Activated naive CD8-positive, alpha-beta T cell treated with anti-CD3 and anti-CD28 coated beads, Interleukin-2, amount 10 ng/mL, durations not matched to agents 7 days and 5 days (primary cell): ENCODE results near the gene ENTPD2. TPM values are rescaled to one million over a fixed set of nuclear protein-coding genes. Genes with fewer than 3 reads are reported as not detected.
"Not testable (repeated sequence)": the region's sequence is repeated elsewhere in the genome, so short reads cannot be mapped to it uniquely, and the experiment has no call there.

Experiments
- ATAC-seq: fragments of 150-1000 bp; cut with Tn5 transposase; one replicate; pipeline ENCODE4 v1.10.0; 2021; ENCODE audit warnings: low read depth, moderate library complexity
- POLR2A ChIA-PET: fragments of 350-600 bp; sonication (Branson Sonifier 250); formaldehyde crosslinking; loops from one replicate; lab custom pipeline; 2021; ENCODE audit warnings: antibody characterized with exemption; lab: Charles Lee
- DNase-seq: peaks from one replicate; pipeline ENCODE4 v3.0.0; 2021
- H3K27ac Mint-ChIP-seq: one replicate; pipeline ENCODE4 v1.8.0; 2022; ENCODE audit warnings: mild to moderate bottlenecking, mixed read lengths
- H3K27me3 Mint-ChIP-seq: one replicate; pipeline ENCODE4 v1.8.0; 2022; ENCODE audit warnings: mild to moderate bottlenecking, moderate library complexity, mixed read lengths
- H3K36me3 Mint-ChIP-seq: one replicate; pipeline ENCODE4 v1.8.0; 2021; ENCODE audit warnings: mild to moderate bottlenecking, mixed read lengths
- H3K4me1 Mint-ChIP-seq: one replicate; pipeline ENCODE4 v1.8.0; 2021; ENCODE audit warnings: mixed read lengths
- H3K4me3 Mint-ChIP-seq: one replicate; pipeline ENCODE4 v1.8.0; 2022; ENCODE audit warnings: mild to moderate bottlenecking, moderate library complexity, mixed read lengths
- H3K9me3 Mint-ChIP-seq: one replicate; pipeline ENCODE4 v1.8.0; 2021; ENCODE audit warnings: mixed read lengths
- total RNA-seq, 2 experiments: library from RNA; stranded (reverse); gene quantifications; one replicate each; pipeline ENCODE4 v1.2.3, GENCODE V29; 2021

Gene ENTPD2
- total RNA-seq, 2 experiments from 2014 or later, result not detected

- Mint-ChIP-seq H3K27ac (no peak overlapping the region), H3K27me3 (no peaks in the 10 kb centered on the region), H3K4me3 (no peak overlapping the region), H3K36me3 (peaks cover 3% of the 10 kb centered on the region), H3K4me1 (peaks cover 8% of the 10 kb centered on the region), H3K9me3 (no peaks in the 10 kb centered on the region)
- DNase-seq (no peak), ATAC-seq (no peak)
- POLR2A ChIA-PET, result interaction anchor here (1.5 kb wide), 1 partner anchor 19 kb away, joined by 3 read pairs; the partner anchor contains the start of gene NPDC1
These were observed 11.6 kb upstream of the ENTPD2 start for GRCh38 chr9:137065336-137065967.

- POLR2A ChIA-PET, result interaction anchor here (1.4 to 1.5 kb wide), 2 partner anchors 18 to 38 kb away, joined by 3 to 4 read pairs; partner anchors contain the start of gene NPDC1
- Mint-ChIP-seq H3K9me3 (no peaks in the 10 kb centered on the region), H3K27ac (no peak overlapping the region), H3K4me3 (no peak overlapping the region), H3K36me3 (peaks cover 3% of the 10 kb centered on the region), H3K4me1 (peaks cover 8% of the 10 kb centered on the region), H3K27me3 (no peaks in the 10 kb centered on the region)
- no peak for ATAC-seq
- DNase-seq, result no peak
These were observed 11.0 kb upstream of the ENTPD2 start for GRCh38 chr9:137064880-137065164.

DNA sequence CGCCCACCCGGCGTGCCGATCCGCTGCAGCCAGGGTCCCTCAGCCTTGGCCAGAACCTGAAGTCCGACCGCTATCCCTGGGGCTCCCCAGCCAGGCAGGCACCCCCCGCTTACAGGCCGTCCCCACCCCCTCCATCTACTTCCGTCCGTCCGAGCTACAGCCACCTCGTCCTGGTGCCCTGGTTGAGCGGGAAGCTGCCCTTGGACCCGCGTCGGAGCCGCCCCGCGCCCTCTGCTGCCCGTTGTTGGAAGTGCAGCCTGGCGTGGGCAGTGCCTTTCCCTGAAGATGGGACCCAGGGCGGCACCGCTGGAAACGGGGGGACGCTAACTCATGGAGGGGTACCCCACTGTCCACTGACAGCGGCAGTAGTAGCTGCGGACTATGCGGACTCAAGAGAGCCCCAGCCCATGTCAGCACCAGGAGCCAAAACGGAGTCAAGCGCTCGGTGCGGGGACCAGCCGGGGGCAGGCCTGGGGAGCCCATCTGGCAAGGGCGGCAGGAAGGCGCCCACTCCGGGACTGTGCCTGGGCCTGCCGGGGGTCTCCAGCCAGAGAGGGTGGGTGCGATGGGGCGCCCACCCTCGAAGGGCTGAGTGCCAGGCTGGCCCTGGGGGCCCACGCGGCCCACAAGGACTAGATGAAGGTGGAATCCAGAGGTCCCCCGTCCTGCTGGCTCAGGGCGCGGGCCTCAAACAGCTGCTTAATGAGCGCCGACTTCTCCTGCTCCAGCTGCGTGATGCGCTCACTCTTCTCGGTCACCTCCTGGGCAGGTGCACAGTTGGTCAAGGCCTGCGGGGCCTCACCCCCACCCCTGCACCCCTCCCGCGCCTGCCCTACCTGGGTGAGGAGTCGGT lies 10.4 kb upstream of the ENTPD2 start:
- ATAC-seq (no peak), DNase-seq (peak; percentile 77)
- Mint-ChIP-seq H3K4me3 (no peak overlapping the region), H3K27me3 (no peaks in the 10 kb centered on the region), H3K4me1 (peaks cover 8% of the 10 kb centered on the region), H3K9me3 (no peaks in the 10 kb centered on the region), H3K27ac (no peak overlapping the region), H3K36me3 (peaks cover 3% of the 10 kb centered on the region)
- POLR2A ChIA-PET, result interaction anchor here (1.4 to 1.5 kb wide), 2 partner anchors 18 to 37 kb away, joined by 3 to 4 read pairs; partner anchors contain the start of gene NPDC1

DNA sequence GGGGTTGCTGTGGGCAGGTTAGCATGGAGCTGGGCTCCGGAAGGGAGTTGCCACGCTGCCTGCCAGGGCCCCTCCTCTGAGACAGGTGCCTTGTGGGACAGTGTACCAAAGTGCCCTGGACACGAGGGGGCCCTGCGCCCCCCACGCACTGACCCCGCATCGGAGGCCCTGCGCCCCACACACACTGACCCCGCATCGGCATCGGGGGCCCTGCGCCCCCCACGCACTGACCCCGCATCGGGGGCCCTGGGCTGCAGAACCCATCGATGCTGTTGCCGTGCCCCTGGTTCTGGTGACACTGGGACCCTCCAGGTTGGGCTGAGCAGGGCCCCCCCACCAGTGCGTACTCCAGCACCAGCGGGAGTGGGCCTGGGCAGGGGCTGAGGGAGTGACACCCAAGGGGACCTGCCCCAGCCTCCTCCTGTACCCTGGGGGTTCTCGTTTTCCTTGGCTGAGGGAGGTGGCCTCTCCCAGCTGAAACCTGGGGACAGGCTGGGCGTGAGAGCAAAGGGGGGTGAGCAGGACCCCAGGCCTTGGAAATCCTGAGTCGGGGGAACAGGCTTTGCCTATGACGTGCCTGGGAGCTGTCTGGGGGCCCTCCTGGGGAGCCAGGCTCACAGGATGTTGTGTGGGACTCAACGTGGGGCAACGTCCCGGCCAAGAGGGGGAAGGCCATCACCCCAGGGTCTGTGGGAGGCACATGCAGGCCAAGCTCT lies 9.6 kb upstream of the ENTPD2 start:
- Mint-ChIP-seq H3K36me3 (peaks cover 3% of the 10 kb centered on the region), H3K27me3 (no peaks in the 10 kb centered on the region), H3K4me3 (no peak overlapping the region), H3K9me3 (no peaks in the 10 kb centered on the region), H3K27ac (no peak overlapping the region), H3K4me1 (peaks cover 8% of the 10 kb centered on the region)
- POLR2A ChIA-PET, result interaction anchor here (0.8 to 1.4 kb wide), 2 partner anchors 17 to 36 kb away, joined by 3 to 4 read pairs; no protein-coding TSS in a partner anchor
- ATAC-seq (no peak), DNase-seq (no peak)

GRCh38 chr9:137062798-137063197 lies 8.9 kb upstream of the ENTPD2 start:
- POLR2A ChIA-PET, result interaction anchor here (0.8 kb wide), 1 partner anchor 16 kb away, joined by 3 read pairs; no protein-coding TSS in a partner anchor
- not testable (repeated sequence) for H3K4me1 Mint-ChIP-seq, H3K27me3 Mint-ChIP-seq, H3K4me3 Mint-ChIP-seq, H3K27ac Mint-ChIP-seq, DNase-seq, H3K36me3 Mint-ChIP-seq, ATAC-seq, H3K9me3 Mint-ChIP-seq

GRCh38 chr9:137062384-137062783 lies 8.5 kb upstream of the ENTPD2 start:
- DNase-seq (no peak), ATAC-seq (no peak)
- no peak overlapping the region for H3K27ac Mint-ChIP-seq
- POLR2A ChIA-PET, result interaction anchor here (0.8 kb wide), 1 partner anchor 16 kb away, joined by 3 read pairs; no protein-coding TSS in a partner anchor
- no peak overlapping the region for H3K4me3 Mint-ChIP-seq
- no peaks in the 10 kb centered on the region for H3K9me3 Mint-ChIP-seq
- H3K27me3 Mint-ChIP-seq, result peaks cover 2% of the 10 kb centered on the region
- peaks cover 1% of the 10 kb centered on the region for H3K4me1 Mint-ChIP-seq
- peaks cover 3% of the 10 kb centered on the region for H3K36me3 Mint-ChIP-seq

DNA sequence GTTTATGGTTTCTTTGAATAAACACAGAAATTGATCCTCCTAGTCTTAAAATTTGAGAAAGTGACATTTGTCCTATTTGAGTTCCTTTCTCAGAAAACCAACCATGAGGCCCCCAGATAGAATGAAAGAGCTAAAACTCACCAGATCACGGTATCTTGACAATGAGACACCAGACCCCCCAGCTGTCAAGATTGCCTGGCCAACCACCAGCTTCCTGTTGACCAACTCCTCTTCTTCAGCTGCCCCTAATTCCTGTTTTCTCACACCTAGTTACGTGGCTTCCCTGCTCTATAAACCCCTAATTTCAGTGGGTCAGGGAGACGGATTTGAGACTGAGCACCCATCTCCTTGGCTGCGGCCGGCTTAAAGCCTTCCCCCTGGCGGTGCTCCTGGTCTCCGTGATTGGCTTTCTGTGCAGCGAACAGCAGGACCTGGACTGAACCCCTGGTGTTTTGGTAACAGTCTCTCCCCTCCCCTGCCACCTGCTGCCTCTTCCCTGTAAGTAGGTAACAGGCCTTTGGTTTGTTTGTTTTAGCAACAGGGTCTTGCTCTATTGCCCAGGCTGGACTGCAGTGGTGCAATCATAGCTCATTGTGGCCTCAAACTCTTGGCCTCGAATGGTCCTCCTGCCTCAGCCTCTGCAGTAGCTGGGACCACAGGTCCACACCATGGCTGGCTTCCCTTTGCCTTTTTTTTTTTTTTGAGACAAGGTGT lies 4.8 kb upstream of the ENTPD2 start:
- POLR2A ChIA-PET, result interaction anchor here (0.6 to 2.1 kb wide), 3 partner anchors 9 to 21 kb away, joined by 3 to 5 read pairs (median 5); partner anchors contain the start of gene SAPCD2
- H3K27me3 Mint-ChIP-seq, result peaks cover 4% of the 10 kb centered on the region

DNA sequence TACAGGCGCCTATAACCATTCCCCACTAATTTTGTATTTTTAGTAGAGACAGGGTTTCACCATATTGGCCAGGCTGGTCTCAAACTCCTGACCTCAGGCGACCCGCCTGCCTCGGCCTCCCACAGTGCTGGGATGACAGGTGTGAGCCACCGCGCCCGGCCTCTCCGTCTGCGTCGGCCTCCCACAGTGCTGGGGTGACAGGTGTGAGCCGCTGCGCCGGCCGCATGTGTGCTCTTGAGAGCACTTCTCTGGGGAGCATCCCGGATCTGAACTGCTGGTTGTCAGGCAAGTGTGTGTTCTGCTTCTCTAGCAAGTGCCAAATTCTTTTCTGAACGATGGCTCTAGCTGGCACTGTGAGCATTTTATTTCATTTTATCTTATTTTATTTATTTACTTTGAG lies 3.7 kb upstream of the ENTPD2 start:
- POLR2A ChIA-PET, result interaction anchor here (2.1 kb wide), 1 partner anchor 13 kb away, joined by 5 read pairs; the partner anchor contains the start of gene SAPCD2
- Mint-ChIP-seq H3K4me3 (no peak overlapping the region), H3K27ac (no peak overlapping the region), H3K36me3 (no peaks in the 10 kb centered on the region), H3K9me3 (no peaks in the 10 kb centered on the region), H3K4me1 (no peaks in the 10 kb centered on the region), H3K27me3 (peaks cover 8% of the 10 kb centered on the region)
- no peak for DNase-seq
- ATAC-seq, result no peak

More for the DNA sequence above, 4.8 kb upstream of the ENTPD2 start:
- H3K36me3 Mint-ChIP-seq, result no peaks in the 10 kb centered on the region
- H3K9me3 Mint-ChIP-seq, result no peaks in the 10 kb centered on the region
- ATAC-seq, result no peak
- no peaks in the 10 kb centered on the region for H3K4me1 Mint-ChIP-seq
- no peak overlapping the region for H3K27ac Mint-ChIP-seq
- no peak for DNase-seq
- no peak overlapping the region for H3K4me3 Mint-ChIP-seq

- no peak overlapping the region for H3K27ac Mint-ChIP-seq
- ATAC-seq (no peak), DNase-seq (no peak)
- H3K27me3 Mint-ChIP-seq, result peaks cover 11% of the 10 kb centered on the region
- H3K4me1 Mint-ChIP-seq, result no peaks in the 10 kb centered on the region
- no peaks in the 10 kb centered on the region for H3K36me3 Mint-ChIP-seq
- H3K9me3 Mint-ChIP-seq, result no peaks in the 10 kb centered on the region
- POLR2A ChIA-PET, result interaction anchor here (1.4 to 2.1 kb wide), 2 partner anchors 10 to 13 kb away, joined by 5 to 6 read pairs; partner anchors contain the start of gene SAPCD2
- H3K4me3 Mint-ChIP-seq, result no peak overlapping the region
These were observed 3.0 kb upstream of the ENTPD2 start for GRCh38 chr9:137056739-137057415.

- no peak overlapping the region for H3K27ac Mint-ChIP-seq
- DNase-seq, result no peak
- POLR2A ChIA-PET, result interaction anchor here (1.1 to 1.4 kb wide), 3 partner anchors 11 to 74 kb away, joined by 3 to 6 read pairs (median 4); partner anchors contain the start of gene SAPCD2
- ATAC-seq, result no peak
- H3K4me3 Mint-ChIP-seq, result no peak overlapping the region
- no peaks in the 10 kb centered on the region for H3K4me1 Mint-ChIP-seq
- H3K27me3 Mint-ChIP-seq, result peaks cover 11% of the 10 kb centered on the region
- H3K9me3 Mint-ChIP-seq, result no peaks in the 10 kb centered on the region
- H3K36me3 Mint-ChIP-seq, result no peaks in the 10 kb centered on the region
These were observed 1.8 kb upstream of the ENTPD2 start for GRCh38 chr9:137055385-137056364.

- H3K4me1 Mint-ChIP-seq, result no peaks in the 10 kb centered on the region
- H3K36me3 Mint-ChIP-seq, result no peaks in the 10 kb centered on the region
- H3K9me3 Mint-ChIP-seq, result no peaks in the 10 kb centered on the region
- POLR2A ChIA-PET, result interaction anchor here (1.1 to 1.4 kb wide), 2 partner anchors 12 to 16 kb away, joined by 4 to 6 read pairs; partner anchors contain the start of gene SAPCD2
- ATAC-seq (no peak), DNase-seq (no peak)
- peaks cover 16% of the 10 kb centered on the region for H3K27me3 Mint-ChIP-seq
- H3K27ac Mint-ChIP-seq, result no peak overlapping the region
- H3K4me3 Mint-ChIP-seq, result no peak overlapping the region
These were observed 1.1 kb upstream of the ENTPD2 start for GRCh38 chr9:137054932-137055384.
